ENCODE data around the gene CHI3L2. TPM values are rescaled to one million over a fixed set of nuclear protein-coding genes. Genes with fewer than 3 reads are reported as not detected.

CHI3L2 gene
- total and polyA plus RNA-seq, 10 of the 15 experiments (the other 5 are each of a cell fraction or from before 2014, with no cell fraction given) = 37.1 to 508 (median 98.3) TPM

DNA sequence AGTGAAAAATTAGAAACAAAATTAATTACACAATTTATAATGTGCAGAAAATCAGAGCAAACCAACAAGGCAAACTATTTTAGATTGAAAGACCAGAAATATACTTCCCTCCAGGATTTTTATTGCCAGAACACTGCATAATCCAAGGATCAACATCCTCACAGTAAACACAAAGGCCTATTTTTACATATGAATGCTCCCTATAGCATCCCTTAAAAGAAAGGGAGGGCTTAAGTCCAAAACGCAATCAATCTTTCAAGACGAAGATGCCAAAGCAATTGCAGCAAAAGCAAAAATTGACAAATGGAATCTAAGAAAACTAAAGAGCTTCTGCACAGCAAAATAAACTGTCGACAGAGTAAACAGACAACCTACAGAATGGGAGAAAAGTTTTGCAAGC, 44.6 kb downstream of the CHI3L2 start (continued):
- no peak for TF ChIP-seq ZBED1 (IDR thresholded peaks at IDR 0.05; ENCODE audit: borderline replicate concordance)

DNA sequence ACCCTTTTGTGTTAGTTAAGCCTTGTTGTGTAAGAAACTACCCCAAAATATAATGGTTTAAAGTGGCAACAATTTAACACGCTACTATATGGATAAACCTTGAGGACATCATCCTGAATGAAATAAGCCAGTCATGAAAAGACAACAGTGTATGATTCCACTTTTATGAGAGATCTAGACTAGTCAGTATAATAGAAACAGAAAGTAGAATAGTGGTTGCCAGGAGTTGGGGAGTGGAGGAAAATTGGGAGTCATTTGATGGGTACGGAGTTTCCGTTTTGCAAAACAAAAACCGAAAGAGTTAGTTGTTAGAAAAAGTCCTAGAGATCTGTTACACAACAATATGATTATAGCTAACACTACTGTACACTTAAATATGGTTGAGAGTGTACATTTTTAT, 47.1 kb downstream of the CHI3L2 start:
- ATAC-seq (no peak), FAIRE-seq (peak; percentile 49), DNase-seq (ENCODE audit: low read depth, low spot score) (no peak)
- in situ Hi-C loops (cut with MboI) (no loop called here), intact Hi-C loops (cut with micrococcal nuclease; ENCODE audit: unreplicated experiment) (no loop called here)
- peak overlapping the region; percentile 52 for H3K4me2 ChIP-seq (ENCODE audit: control insufficient read depth, insufficient read depth)
- TF ChIP-seq EED (IDR thresholded peaks at IDR 0.05; ENCODE audit: low read depth) (peak; percentile 32; the same call in 1 of the 2 replicates), MXI1 (IDR thresholded peaks at IDR 0.05; ENCODE audit: low read depth, low read length) (no peak), ATF7 (IDR thresholded peaks at IDR 0.05; ENCODE audit: low read depth) (no peak)
- no peak overlapping the region for H3K9ac ChIP-seq (ENCODE audit: control insufficient read depth, insufficient read depth, low read length)
- ChIA-PET RAD21 (ENCODE audit: unreplicated experiment) (interaction anchor here (1.1 kb wide), 1 partner anchor 51 kb away, joined by 3 read pairs; no protein-coding TSS in a partner anchor), POLR2A (no interaction called here), SMC1A (ENCODE audit: uncharacterized antibody, unreplicated experiment) (interaction anchor here (1.4 kb wide), 1 partner anchor 20 kb away, joined by 3 read pairs; no protein-coding TSS in a partner anchor), CTCF (interaction anchor here (0.9 to 1.2 kb wide), 2 partner anchors 9 to 243 kb away, joined by 3 to 4 read pairs; no protein-coding TSS in a partner anchor)
- H3K27me3 ChIP-seq (replicated peaks in 1 of 2; ENCODE audit: control insufficient read depth in 2 of 2, insufficient read depth in 2 of 2, low read length in 1 of 2) = peaks cover 1 to 3% of the 10 kb centered on the region in 2 experiments; a peak in 3 of 4 replicates
- whole genome bisulfite sequencing (ENCODE audit: insufficient coverage, insufficient replicate concordance, low lambda C conversion rate, missing lambda C conversion rate) = 21% methylated on average over 4 of the region's 4 CpGs
- H3K9me3 ChIP-seq (replicated peaks; ENCODE audit: control insufficient read depth, insufficient read depth, low read length) = peaks cover 4% of the 10 kb centered on the region; the same call in 2 of the 3 replicates
- H3K27ac ChIP-seq (ENCODE audit: control insufficient read depth, insufficient read depth) = 0 out of 2 replicates have a peak overlapping the region, but pooled peaks have one; percentile 20
- no TSS peak for BruUV-seq (replicated peaks)
- H3K4me3 ChIP-seq = 0 out of 2 replicates have a peak overlapping the region, but pooled peaks have one; percentile 21
- no peaks in the 10 kb centered on the region for H3K79me2 ChIP-seq (ENCODE audit: control insufficient read depth, insufficient read depth, low read length)
- no peaks in the 10 kb centered on the region for H4K20me1 ChIP-seq (ENCODE audit: control insufficient read depth, insufficient read depth)
- H3K4me1 ChIP-seq (ENCODE audit: control insufficient read depth, insufficient read depth, low read length) = peaks cover 4% of the 10 kb centered on the region
- H2AFZ ChIP-seq (ENCODE audit: control insufficient read depth, low read depth, low read length) = peak overlapping the region; percentile 42
- H3K36me3 ChIP-seq (ENCODE audit: control insufficient read depth in 2 of 2, insufficient read depth in 2 of 2, low read length in 1 of 2) = no peaks in the 10 kb centered on the region

GRCh38 chr1:111275079-111275478, 47.6 kb downstream of the CHI3L2 start:
- ChIA-PET SMC1A (ENCODE audit: uncharacterized antibody, unreplicated experiment) (interaction anchor here (1.4 kb wide), 1 partner anchor 21 kb away, joined by 3 read pairs; no protein-coding TSS in a partner anchor), RAD21 (ENCODE audit: unreplicated experiment) (interaction anchor here (1.1 kb wide), 1 partner anchor 52 kb away, joined by 3 read pairs; no protein-coding TSS in a partner anchor), CTCF (interaction anchor here (0.9 to 1.2 kb wide), 2 partner anchors 9 to 244 kb away, joined by 3 to 4 read pairs; no protein-coding TSS in a partner anchor), POLR2A (no interaction called here)
- BruUV-seq (replicated peaks) = no TSS peak
- no peaks in the 10 kb centered on the region for H3K79me2 ChIP-seq (ENCODE audit: control insufficient read depth, insufficient read depth, low read length)
- H3K9ac ChIP-seq (ENCODE audit: control insufficient read depth, insufficient read depth, low read length) = no peak overlapping the region
- H3K27ac ChIP-seq (ENCODE audit: control insufficient read depth, insufficient read depth) = 0 out of 2 replicates have a peak overlapping the region, but pooled peaks have one; percentile 20
- no peak for DNase-seq (ENCODE audit: low read depth, low spot score)
- H3K36me3 ChIP-seq (ENCODE audit: control insufficient read depth in 2 of 2, insufficient read depth in 2 of 2, low read length in 1 of 2) = no peaks in the 10 kb centered on the region
- peak; percentile 49 for FAIRE-seq
- peak; percentile 18; the same call in 1 of the 3 replicates for ATAC-seq
- H3K27me3 ChIP-seq (replicated peaks in 1 of 2; ENCODE audit: control insufficient read depth in 2 of 2, insufficient read depth in 2 of 2, low read length in 1 of 2) = peaks cover 0 to 1% of the 10 kb centered on the region in 2 experiments; a peak in 2 of 4 replicates
- in situ Hi-C loops (cut with MboI) (no loop called here), intact Hi-C loops (cut with micrococcal nuclease; ENCODE audit: unreplicated experiment) (no loop called here)
- H3K4me3 ChIP-seq = no peak overlapping the region
- H2AFZ ChIP-seq (ENCODE audit: control insufficient read depth, low read depth, low read length) = peak overlapping the region; percentile 42
- H4K20me1 ChIP-seq (ENCODE audit: control insufficient read depth, insufficient read depth) = no peaks in the 10 kb centered on the region
- H3K4me1 ChIP-seq (ENCODE audit: control insufficient read depth, insufficient read depth, low read length) = peaks cover 4% of the 10 kb centered on the region
- H3K9me3 ChIP-seq (replicated peaks; ENCODE audit: control insufficient read depth, insufficient read depth, low read length) = peaks cover 4% of the 10 kb centered on the region; the same call in 2 of the 3 replicates
- TF ChIP-seq RUNX3 (IDR thresholded peaks at IDR 0.05; ENCODE audit: low read length) (peak; percentile 51), CHD4 (IDR thresholded peaks at IDR 0.05) (no peak), POU2F2 (IDR thresholded peaks at IDR 0.05; ENCODE audit: borderline replicate concordance, low read depth, low read length) (no peak), BCL3 (IDR thresholded peaks at IDR 0.05; ENCODE audit: borderline replicate concordance, insufficient read depth, low read depth, low read length, poor library complexity, severe bottlenecking) (no peak), SMC3 (IDR thresholded peaks at IDR 0.05; ENCODE audit: borderline replicate concordance, low read length) (no peak), NFIC (IDR thresholded peaks at IDR 0.05; ENCODE audit: low read depth, low read length) (0 out of 2 replicates have a peak, but pooled peaks have one; percentile 39), YY1 (IDR thresholded peaks at IDR 0.05; ENCODE audit: low read depth, low read length) (no peak), ATF7 (IDR thresholded peaks at IDR 0.05; ENCODE audit: low read depth) (no peak), EED (IDR thresholded peaks at IDR 0.05; ENCODE audit: low read depth) (0 out of 2 replicates have a peak, but pooled peaks have one; percentile 11), TCF7 (IDR thresholded peaks at IDR 0.05; ENCODE audit: borderline replicate concordance) (no peak)
- peak overlapping the region; percentile 52; the same call in 1 of the 2 replicates for H3K4me2 ChIP-seq (ENCODE audit: control insufficient read depth, insufficient read depth)
- WGBS (ENCODE audit: insufficient coverage, insufficient replicate concordance, low lambda C conversion rate, missing lambda C conversion rate) = 6% methylated on average over 1 of the region's 1 CpG

Measured in GM12878 (cell line).